Omental fat pad (tissue), 4 donors: ENCODE results near the gene ETV1. TPM values are rescaled to one million over a fixed set of nuclear protein-coding genes. Genes with fewer than 3 reads are reported as not detected.

Experiments used
- ATAC-seq: fragments of 150-250 bp; one replicate; pipeline ENCODE4 v1.9.1; 2016; ENCODE audit warnings: mild to moderate bottlenecking, moderate library complexity; ENCODE audit not compliant: low FRiP score
- DNase-seq: peaks from one replicate; pipeline ENCODE4 v3.0.0-alpha.2; 2019; ENCODE audit warnings: low spot score
- CTCF ChIP-seq, 3 donors: fragments of 450-650 bp; IDR thresholded peaks; one replicate each; pipeline ENCODE4 v1.5.1; 2016 to 2017; ENCODE audit warnings: antibody characterized with exemption in 3 of 3, mild to moderate bottlenecking in 3 of 3, moderate library complexity in 2 of 3
- total RNA-seq, 4 donors: library from RNA; depleted of rRNA; stranded (reverse); fragments of >200 nt; gene quantifications; one replicate each; pipeline ENCODE4 v1.1.0, GENCODE V29; 2016

ETV1 gene
- total RNA-seq, 4 donors from 2014 or later: 1.3 to 8.8 (median 4.6) TPM

DNA sequence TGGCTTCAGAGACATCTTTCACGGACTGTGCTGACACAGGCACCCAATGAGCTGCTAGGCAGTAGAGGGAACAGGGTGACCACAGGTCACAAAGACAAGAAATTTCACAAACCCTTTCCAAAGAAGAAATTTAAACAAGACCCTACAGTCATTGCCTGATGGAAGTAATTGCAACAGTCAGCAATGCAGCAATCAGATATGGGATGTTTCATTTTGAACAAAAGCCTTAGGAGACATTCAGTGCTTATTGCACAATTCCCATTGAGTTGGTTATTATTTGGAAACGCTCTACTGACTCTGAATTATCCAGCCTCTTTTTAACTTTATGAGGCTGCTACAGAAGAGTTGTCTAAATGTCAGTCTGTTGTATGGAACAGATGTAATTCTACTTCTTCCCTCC is 85.5 kb downstream of the ETV1 start:
- no peak for TF ChIP-seq CTCF (IDR thresholded peaks at IDR 0.05)
- ATAC-seq: no peak
- no peak for DNase-seq

- no peak for ATAC-seq
- TF ChIP-seq CTCF (IDR thresholded peaks at IDR 0.05): no peak
These were observed 87.9 kb downstream of the ETV1 start for GRCh38 chr7:13901577-13901976.

DNA sequence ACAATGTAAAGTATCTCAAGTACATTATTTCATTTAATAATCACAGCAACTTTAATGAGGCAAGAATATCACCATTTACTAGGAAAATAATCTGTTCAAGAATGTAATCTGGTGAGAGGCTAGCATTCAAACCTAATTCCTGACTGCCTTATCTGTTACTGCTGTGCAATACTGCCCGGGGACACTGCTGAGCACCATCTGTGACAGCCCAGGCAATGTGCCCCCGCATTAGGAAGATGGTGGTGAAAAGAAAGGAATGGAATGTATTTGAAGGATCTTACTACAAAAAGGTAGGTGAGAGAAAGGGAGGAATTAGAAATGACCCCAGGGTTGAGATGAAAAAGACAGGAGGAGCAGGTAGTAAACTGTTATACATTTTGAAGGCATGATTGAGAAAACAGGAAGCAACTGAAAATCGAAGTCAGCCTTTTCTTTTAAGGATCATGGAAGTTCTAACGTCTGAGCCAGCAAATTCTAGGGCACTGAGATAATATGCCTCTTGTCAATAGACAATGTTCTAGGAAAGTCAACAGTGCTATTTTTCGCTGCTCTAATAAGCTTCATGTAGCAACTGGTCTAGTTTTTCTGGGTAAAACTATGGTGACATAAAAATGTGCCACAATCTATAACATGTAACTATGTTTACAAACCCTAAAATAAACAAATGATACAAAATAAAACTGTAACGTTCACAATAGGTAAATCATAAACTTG is 90.4 kb downstream of the ETV1 start:
- no peak for DNase-seq
- TF ChIP-seq CTCF (IDR thresholded peaks at IDR 0.05): no peak
- no peak for ATAC-seq

More at GRCh38 chr7:13901577-13901976, 87.9 kb downstream of the ETV1 start:
- no peak for DNase-seq

GRCh38 chr7:13897819-13898218 is 91.6 kb downstream of the ETV1 start:
- ATAC-seq (no peak), DNase-seq (no peak)
- TF ChIP-seq CTCF (IDR thresholded peaks at IDR 0.05): no peak

DNA sequence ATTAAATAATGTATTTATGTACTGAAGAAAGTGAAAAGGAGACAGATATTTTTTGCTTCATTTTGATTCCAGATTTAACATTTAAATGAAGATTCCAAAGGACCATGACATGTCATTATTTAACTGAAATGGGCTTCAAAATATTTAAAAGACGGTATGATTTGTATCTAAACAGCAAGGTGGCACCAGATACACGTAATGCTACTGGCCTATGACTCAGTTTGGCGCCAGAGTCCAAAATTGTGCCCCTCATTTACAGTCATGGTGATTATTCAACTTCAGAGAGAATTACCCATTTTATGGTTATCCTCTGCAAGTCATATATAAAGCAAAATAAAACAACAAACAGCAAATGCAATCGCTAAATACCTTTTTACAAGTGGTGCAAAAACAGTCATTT is 94.5 kb downstream of the ETV1 start:
- TF ChIP-seq CTCF (IDR thresholded peaks at IDR 0.05): no peak
- DNase-seq (no peak), ATAC-seq (no peak)

DNA sequence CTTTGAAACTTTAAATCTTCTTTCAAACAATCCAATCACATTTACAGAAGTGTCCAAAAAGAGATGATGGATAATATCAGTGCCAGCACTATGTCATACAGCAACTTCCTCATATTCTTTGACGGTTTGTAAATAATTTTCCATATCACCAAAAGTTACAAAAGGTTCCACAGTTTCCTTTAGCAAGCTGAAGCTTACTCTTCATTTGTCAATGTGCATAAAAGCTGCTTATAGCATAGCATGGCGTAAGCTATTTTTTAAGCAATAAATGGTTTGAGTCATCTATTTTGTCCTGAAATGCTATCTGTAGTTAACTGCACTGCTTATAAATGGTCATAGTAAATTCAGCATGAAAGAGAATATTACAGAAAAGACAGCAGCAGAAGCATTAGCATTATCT is 95.1 kb downstream of the ETV1 start:
- no peak for ATAC-seq
- TF ChIP-seq CTCF (IDR thresholded peaks at IDR 0.05): no peak
- no peak for DNase-seq

GRCh38 chr7:13890793-13891192 is 98.7 kb downstream of the ETV1 start:
- TF ChIP-seq CTCF (IDR thresholded peaks at IDR 0.05): no peak
- ATAC-seq (no peak), DNase-seq (no peak)
